ENCODE results near the gene CFAP100.

Gene CFAP100

GRCh38 chr3:126397610-126398422 lies 3.1 kb downstream of the CFAP100 start:
- no peak for TF ChIP-seq CTCF (IDR thresholded peaks at IDR 0.05)
- no peak overlapping the region for H3K27ac ChIP-seq
- H3K4me3 ChIP-seq: no peak overlapping the region
- DNase-seq (ENCODE audit: low spot score): no peak

GRCh38 chr3:126398423-126399350 lies 4.0 kb downstream of the CFAP100 start:
- Histone ChIP-seq H3K4me3 (no peak overlapping the region), H3K27ac (no peak overlapping the region)
- no peak for DNase-seq (ENCODE audit: low spot score)
- TF ChIP-seq CTCF (IDR thresholded peaks at IDR 0.05): no peak

GRCh38 chr3:126399351-126399735 lies 4.6 kb downstream of the CFAP100 start:
- TF ChIP-seq CTCF (IDR thresholded peaks at IDR 0.05): no peak
- Histone ChIP-seq H3K4me3 (no peak overlapping the region), H3K27ac (no peak overlapping the region)
- DNase-seq (ENCODE audit: low spot score): no peak

- Histone ChIP-seq H3K4me3 (no peak overlapping the region), H3K27ac (no peak overlapping the region)
- no peak for TF ChIP-seq CTCF (IDR thresholded peaks at IDR 0.05)
- no peak for DNase-seq (ENCODE audit: low spot score)
Measured at GRCh38 chr3:126399756-126400155, 5.0 kb downstream of the CFAP100 start.

GRCh38 chr3:126401611-126402160 lies 7.0 kb downstream of the CFAP100 start:
- no peak overlapping the region for H3K4me3 ChIP-seq

GRCh38 chr3:126402178-126402577 lies 7.5 kb downstream of the CFAP100 start:
- no peak for TF ChIP-seq CTCF (IDR thresholded peaks at IDR 0.05)
- Histone ChIP-seq H3K27ac (no peak overlapping the region), H3K4me3 (no peak overlapping the region)
- DNase-seq (ENCODE audit: low spot score): no peak

More at GRCh38 chr3:126401611-126402160, 7.0 kb downstream of the CFAP100 start:
- H3K27ac ChIP-seq: no peak overlapping the region
- TF ChIP-seq CTCF (IDR thresholded peaks at IDR 0.05): no peak
- no peak for DNase-seq (ENCODE audit: low spot score)

Measured in coronary artery (tissue), 2 donors.